Non-pigmented ciliary epithelial cell (primary cell): ENCODE data around the gene ILDR1.

ENCODE experiments used
- DNase-seq: peaks from one replicate; pipeline ENCODE4 v3.0.0-alpha.2; 2010; ENCODE audit warnings: low read depth

The ILDR1 gene

DNA sequence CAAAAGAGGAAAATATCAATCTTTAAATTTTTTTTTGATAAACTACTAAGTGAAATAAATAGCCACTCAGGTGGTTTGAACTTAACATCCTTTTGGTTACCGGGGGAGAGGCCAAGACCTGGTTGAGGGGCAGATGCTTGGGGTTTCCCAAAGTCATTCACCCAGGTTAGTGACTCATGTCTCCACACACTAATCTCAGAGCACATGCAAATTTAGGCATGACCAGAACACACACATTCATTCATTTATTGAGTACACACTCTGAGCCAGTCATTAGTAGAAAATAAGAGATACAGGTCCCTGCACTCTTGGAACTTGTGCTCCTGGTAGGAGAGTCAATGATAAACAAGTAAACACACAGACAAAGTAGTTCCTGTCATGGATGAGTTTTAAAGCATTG lies 7.3 kb downstream of the ILDR1 start:
- no peak for DNase-seq

DNA sequence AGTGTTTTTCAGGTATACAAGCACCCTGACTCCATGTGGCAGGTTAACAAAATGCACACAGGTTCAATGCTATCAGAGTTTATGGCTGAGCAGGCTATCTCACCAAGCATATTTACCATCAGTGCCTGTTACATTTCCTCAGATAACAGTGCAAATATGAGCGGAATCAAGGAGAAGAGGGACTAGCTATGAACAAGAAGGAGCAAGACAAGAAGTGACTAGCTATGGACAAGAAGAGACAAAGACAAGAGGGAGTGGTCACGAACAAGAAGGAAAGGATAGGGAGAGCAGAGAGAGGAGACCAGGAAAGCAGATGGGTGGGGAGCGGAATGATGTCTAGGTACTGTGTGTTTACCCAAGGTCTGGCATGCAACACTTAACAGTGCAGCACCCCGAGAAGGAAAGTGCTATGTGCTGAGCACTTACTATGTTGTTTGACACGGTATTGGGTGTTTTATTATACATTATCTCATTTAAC lies 8.6 kb downstream of the ILDR1 start:
- no peak for DNase-seq

DNA sequence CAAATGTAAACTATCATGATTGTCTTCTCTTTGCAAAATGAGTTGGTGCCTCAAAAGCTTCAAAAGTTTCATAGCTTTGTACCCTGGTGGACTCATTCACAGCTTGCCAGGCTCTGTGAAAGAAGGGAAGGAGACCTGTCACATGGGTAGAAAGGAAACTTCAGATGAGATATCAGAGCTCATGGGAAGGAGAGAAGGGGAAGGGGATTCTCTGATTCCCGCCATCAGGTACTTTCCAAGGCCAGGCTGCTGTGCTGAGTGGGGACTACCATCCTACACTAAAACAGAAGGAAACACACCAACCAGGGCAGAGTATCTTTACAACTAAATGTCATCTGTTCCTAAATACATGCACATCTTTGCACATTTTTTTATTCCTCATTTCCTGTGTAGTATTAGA lies 9.2 kb downstream of the ILDR1 start:
- DNase-seq, result no peak

DNA sequence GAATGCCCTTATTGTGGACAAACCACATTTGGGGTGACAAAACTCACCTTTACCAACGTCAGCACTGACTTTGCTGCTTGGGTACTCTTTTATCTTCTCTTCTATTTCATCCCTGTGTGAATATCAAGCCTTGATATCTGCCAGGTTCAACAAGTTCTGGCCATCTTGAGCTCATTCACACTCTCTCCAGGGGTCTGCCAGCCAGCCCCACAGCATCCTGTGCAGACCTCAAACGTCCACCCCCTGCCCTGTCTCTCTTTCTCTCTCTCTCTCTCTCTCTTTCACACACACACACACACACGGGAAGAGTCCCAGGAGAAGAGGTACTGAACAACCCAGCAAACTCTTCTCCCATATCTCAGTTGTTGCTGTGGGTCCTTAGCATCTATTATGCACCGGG lies 10.7 kb downstream of the ILDR1 start:
- DNase-seq, result no peak

DNA sequence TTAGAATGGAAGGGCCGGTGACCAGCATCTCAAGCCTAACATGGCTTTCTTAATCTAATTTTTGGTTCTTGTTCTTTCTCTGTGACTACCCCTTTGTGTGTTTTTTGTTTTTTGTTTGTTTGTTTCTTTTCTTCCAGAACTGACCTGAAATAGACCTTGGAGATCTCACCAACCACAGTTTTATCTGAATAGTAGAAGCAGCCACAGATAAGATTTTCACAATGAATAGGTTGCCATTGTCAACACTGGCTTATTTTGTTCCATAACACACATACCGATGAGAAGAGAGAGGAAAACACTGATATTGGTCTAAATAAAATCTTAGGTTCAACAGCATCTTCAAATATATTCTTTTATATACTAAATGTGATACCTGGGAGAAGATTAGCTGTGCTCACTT lies 11.5 kb downstream of the ILDR1 start:
- no peak for DNase-seq

DNA sequence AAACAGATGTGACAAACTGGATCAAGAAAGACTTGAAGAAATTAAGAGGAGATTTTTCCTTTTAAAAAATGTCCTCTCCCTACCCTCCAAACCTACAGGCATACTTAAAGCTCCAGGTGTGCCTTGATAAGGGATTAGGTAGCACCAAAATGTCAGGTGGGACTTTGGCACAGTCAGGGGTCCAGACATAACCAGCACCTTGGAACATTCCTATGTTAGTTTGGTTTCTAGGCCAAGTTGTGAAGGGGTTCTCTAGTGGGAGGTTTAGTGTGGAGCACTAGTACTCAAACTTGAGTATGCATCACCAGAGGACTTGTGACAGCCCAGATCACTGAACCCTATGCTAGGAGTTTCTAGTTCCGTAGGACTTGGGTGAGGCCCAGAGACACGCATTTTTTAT lies 13.9 kb downstream of the ILDR1 start:
- no peak for DNase-seq

DNA sequence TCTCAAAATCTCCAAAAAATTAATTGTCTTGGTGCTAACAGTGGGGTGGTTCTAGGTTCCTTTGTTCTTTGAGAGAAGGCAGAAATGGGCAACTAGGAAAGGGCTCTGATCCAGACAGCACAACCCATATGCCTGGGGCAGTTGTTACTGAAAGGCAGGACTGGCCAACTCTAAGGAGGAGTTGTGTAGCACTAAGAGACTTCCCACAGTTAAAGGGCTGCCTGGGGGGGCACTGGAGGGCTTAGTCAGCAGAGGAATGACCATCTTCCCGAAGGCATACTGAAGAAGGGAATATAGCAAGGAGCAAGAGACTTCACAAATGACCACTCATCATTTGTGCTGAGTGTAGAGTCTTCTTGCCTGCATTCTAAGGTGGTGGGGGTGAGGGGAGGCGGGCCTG lies 15.8 kb downstream of the ILDR1 start:
- no peak for DNase-seq

DNA sequence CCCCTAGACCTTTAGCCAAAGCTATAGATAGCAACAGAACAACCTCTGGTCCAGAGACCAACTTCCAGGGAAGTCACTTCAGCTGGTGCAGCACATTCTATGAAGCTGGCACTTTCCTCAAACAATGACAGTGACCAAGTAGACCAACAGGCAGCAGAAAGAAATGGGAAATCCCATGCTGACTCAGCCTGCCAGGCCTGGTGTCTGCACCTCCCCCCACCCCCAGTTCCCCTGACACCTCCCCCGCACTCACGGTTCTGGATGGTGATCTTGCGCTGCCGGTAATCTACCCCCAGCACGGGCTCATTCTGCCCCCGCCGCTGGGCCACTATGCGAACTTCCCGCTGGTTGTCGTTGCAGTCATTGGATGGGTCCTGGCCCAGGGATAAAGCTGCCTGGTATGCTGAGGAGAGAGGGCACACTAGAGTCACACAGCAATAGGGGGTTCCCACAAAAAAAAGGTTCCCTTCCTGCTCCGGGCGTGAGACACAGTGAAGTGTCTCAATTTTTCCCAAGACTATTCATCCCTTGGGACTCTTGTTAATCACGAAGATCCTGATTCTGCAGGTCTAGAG lies 17.0 kb downstream of the ILDR1 start:
- DNase-seq, result no peak

DNA sequence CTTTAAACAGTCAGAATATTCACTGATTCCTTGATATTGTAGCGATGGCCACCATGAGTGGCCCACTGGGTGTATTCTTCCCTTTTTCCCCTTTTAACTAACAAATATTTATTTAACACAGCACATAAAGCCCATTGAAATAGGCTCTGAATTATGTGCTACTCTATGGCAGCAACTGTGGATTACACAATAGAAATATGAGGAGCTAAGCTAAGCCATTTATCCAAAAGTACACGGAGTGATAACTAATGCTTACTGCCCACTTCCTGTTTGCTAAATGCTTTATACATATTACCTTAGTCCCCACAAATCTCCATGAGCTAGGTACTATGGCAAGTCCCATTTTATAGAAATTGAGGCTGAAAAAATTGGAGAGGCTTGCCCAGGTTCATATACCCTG lies 17.9 kb downstream of the ILDR1 start:
- no peak for DNase-seq

DNA sequence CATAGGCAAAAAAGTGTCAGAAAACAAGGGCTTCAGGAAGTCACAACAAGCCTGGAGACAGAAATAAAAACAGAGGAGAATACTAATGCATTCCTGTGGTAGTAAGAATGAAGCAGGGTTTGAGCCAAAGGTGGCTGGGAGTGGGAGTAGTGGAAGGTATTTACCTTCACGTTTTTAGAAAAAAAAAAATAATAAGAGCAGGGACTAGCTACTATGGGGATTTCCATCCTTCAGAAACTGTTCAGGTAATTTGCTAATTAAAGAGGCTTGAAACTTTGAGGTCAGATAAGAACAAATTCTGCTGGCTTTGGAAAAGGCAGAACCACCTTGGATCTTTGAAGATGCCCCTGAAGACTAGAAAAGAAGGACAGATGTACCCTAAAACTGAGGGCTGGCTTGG lies 18.4 kb downstream of the ILDR1 start:
- no peak for DNase-seq

DNA sequence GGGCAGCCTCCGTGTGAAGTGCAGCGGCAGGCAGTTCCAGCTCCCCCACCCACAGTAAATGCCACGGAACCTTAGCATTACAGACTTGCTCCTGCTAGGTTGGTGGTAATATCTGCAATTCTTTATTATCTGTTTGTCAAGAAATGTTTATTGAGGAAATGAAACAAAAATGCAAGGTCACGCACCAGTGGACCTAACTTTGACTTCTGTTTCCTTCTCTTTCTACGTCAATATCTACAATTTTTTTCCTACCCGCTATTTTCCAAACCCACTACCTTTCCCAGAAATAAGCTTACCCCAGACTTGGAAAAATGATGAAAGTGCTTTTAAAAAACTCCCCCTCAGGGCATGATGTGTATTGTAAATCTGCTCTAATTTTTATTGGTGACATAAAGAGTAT lies 18.9 kb downstream of the ILDR1 start:
- no peak for DNase-seq

DNA sequence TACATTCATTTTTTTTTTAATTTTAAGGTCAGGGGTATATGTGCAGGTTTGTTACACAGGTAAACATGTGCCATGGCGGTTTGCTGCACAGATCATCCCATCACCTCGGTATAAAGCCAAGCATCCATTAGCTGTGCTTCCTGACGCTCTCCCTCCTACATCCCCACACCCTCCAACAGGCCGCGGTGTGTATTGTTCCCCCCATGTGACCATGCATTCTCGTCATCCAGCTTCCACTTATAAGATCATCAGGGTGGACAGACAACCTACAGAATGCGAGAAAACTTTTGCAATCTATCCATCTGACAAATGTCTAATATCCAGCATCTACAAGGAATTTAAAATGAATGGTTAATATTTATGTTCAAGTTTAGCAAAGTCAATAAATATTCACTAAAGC lies 19.4 kb downstream of the ILDR1 start:
- DNase-seq, result no peak

DNA sequence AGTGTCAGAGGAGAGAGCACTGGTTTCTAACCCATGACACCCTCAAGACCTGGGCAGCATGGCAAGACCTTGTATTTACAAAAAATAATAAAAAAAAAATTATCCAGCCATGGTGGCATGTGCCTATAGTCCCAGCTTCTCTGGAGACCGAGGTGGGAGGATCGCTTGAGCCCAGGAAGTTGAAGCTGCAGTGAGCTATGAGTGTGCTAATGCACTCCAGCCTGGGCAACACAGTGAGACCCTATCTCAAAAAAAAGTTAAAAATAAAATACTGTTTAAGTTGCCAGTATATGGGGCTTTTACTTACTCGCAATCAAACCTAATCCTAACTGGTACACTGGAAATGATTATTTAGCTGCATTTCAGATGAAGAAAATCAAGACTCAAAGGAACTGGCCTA lies 20.2 kb downstream of the ILDR1 start:
- no peak for DNase-seq

DNA sequence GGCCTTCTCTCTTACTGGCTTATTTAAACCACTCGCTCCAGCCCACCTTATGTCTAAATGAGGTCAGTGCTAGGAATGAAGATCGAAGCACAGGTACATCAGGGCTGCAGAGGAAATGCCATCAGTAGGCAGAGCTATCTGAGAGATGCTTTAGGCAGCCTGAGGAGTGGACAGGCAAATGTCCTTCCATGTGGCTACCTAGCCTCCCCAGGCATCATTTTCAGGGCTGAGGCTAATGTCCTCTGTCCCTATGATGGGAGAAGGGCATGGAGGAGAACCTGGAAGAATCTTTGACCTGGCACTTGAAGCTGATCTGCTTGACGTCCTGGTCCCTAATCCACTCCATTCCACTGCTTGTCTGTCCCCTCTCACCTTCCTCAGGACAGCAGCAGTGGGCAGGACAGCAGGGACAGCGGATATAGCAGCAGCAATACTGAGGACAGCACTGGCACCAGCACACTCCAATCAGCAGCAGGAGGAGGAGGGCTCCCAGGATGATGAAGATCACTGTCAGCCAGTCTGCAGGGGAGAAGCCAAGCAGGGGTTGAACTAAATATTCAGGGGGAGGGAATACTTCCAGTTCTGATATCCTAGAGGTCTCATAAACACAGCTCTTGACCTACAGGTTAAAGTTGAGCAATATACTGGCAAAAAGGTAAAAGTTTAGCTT lies 21.0 kb downstream of the ILDR1 start:
- no peak for DNase-seq

DNA sequence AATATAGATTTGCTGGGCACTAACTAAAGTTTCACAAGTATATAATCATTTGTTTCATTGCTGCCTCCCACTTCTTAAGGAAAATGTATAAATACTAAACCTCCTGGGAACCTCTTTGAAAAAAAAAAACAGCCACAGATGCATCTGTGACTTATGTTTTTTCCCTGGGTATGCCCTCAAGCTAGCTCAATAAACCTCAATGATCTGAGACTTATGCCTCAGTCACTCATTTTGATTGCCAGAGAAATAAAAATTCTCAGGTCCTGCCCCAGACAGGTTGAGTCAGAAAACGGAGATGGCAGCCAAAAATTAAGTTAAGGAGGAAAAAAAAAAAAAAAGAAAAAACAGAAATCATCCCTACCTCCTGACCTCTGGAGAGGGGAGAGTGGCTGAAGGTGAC lies 22.1 kb downstream of the ILDR1 start:
- no peak for DNase-seq

DNA sequence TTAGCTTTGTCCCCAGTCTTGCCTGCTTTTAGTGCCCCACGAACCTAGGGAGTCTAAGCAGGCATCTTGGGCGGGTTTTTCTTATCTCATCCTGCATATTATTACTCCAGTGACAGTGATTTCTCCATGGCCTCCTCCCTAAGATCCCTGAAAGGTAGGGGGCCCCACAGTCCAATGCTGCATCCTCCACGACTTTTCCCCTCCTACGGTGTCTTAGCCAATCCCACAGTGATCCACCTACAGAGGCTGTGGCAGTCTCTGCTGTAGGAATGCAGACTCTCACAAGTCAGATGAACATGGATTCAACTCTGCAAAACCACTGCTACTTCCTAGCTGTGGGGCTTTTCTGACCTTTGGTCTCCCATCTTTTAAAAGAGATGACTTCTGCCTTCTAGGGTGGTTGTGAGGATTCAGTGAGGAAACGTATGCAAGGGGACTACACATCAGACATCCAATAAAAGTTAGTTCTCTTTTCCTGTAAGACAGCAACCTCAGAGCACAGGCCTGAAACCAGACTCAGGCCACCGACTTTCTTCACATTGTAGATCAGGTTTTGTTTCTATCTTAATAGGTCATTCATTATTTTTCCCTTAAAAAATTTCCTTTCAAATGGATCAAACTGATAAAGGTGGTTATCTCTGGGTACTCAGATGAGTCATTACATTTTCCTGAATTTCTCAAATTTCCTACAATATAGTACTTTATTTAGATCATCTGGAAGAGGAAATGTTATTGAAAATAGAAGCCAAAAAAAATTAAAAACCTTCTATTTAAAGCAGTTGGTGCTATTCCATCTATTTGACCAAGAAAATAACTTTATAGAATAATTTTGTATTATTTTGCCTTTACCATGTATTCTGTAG lies 23.2 kb downstream of the ILDR1 start:
- no peak for DNase-seq

DNA sequence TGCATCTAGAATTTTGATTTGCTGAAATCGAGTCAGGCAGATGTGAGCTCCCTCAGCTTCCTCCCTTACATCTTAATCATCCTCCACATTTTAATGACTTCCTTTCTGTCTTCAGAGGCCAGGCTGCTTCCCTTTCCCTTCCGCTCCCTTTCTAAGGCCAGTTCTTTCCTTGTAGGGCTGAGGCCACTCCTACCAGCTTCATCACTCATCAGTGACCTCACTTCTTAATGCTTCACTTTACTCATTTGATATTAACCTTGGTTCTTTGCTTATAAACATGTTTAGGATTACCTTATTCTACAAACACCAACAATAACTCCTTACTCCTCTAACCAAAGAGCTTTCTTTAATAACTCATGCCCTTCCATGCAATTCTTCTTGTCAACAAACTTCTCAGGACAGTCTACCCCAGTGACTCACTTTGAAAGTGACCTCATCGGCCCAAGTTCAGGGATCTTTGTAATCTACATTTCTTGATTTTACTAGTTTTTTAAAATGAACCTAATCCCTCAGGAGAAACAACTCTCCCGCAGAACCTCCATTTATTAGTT lies 23.9 kb downstream of the ILDR1 start:
- DNase-seq, result no peak

DNA sequence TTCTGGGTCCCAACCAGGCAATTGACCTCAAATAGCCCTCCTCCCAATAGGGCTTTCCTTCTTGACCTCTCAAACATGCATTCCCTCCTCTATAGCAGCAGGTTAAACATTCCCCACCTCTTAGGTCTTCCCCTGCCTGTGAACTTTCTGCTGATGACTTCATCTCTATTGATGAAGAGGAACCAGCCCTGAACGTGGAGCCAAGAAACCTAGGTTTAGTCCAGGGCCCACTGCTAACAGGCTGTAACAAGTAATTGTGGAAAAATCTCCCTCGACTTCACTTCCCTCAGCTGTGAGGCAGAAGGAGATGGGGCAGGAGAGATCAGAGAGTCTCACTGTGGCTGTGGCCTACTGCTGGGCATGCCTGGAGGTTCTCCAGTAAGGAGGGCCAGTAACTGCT lies 24.7 kb downstream of the ILDR1 start:
- no peak for DNase-seq

DNA sequence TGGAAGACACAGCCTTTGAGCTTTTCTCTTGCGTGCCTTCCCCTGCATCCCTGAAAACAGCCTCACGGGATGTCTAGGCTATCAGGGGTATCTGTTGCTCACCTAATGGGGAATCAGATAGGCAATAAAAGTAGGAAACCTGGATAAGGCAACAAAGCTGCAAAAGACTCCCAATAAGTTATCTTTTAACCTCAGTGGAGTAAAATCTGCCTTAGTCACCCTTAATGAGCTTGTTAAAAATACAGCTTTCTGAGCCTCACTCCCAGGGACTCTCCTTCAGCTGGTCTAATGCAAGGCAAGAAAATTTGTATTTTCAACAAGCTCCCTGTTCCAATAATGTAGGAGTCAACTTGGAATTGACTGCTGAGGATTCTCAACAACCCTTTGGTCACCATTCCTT lies 25.6 kb downstream of the ILDR1 start:
- no peak for DNase-seq

DNA sequence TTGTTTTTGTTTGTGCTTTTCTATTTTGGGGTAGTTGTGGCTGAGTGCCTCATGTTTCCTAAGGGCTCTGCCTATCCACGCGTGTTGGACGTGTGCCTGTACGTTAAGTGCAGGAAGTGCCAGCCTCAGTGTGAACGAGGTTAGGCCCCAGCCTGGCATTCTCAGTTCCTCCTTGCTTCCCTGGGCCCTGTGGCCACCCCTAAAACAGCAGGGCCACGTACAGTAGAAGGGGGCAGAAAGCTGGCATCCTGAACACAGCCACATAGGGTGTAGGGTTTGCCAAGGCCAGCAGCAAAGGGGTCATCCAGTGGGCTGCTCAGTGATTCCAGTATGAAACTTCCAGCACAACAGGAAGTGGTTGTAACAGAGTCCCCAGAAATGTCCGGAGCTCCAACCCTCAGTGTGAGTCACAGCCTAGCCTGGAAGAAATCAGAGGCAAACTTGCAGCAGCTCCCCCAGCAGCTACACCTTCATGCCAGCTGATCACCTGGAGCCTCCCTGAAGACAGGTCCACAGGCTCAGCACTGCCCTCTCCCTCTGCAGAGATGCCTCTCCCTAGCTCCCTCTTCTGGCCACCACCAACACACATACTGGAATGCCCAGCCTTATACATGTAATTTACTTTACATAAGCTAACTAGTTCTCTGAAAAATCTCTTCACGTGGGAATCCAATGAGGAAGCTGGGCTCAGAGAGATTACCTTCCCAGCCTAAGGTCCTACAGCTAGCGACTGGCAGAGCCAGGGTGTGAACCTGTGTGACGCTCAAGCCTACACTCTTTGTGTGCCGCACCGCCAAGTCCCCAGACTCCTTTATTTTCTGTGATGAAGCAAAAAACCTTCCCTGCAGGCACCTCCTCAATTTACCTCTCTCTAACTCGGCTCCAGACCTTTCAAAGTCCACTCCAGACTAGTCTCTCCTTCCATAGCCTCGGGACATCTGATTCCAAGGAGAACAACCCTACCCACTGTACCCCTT lies 26.6 kb downstream of the ILDR1 start:
- peak; percentile 44 for DNase-seq

DNA sequence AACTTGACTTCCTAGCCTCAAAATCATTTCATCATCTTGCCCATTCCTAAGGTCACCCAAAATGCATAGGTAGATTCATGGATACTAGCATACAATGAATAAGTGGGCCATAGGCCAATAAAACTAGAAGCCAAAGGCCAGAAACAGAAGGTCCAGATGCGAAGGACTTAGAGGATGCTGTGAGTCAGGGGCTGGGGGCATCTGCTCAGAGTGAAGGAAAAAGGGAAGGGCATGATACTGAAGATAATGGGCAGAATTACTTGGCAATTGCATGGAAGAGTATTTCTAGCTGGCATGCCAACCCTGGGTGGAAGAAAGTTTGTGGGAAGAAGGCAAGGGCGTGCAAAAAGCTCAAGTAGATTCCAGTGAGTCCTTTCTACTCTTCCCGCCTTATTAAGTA lies 27.5 kb downstream of the ILDR1 start:
- DNase-seq, result no peak
